Kidney epithelial cell (primary cell): ENCODE data around the gene VPS51. TPM values are rescaled to one million over a fixed set of nuclear protein-coding genes. Genes with fewer than 3 reads are reported as not detected.
A peak's percentile ranks its signal among the peaks of the same experiment; 100 is the strongest.

Experiments
- DNase-seq: peaks from one replicate; pipeline ENCODE4 v3.0.0-alpha.2; 2010; ENCODE audit warnings: low read depth
- H3K27me3 ChIP-seq: 2 replicates; pipeline ENCODE4 v1.6.0; 2011; ENCODE audit warnings: low read length; ENCODE audit not compliant: control insufficient read depth, insufficient read depth
- H3K36me3 ChIP-seq: 2 replicates; pipeline ENCODE4 v1.5.1; 2011; ENCODE audit warnings: low read length; ENCODE audit not compliant: control insufficient read depth, insufficient read depth
- H3K4me3 ChIP-seq: 2 replicates; pipeline ENCODE4 v1.5.1; 2011; ENCODE audit warnings: low read depth, mild to moderate bottlenecking, control low read depth, low read length
- CTCF ChIP-seq: IDR thresholded peaks from 2 replicates; pipeline ENCODE4 v1.5.1; 2011; ENCODE audit warnings: mild to moderate bottlenecking, moderate library complexity, low read length, control low read depth, inconsistent platforms; ENCODE audit not compliant: insufficient read depth, poor library complexity, severe bottlenecking
- total RNA-seq: library from RNA; depleted of rRNA; stranded (reverse); fragments of >200 nt; gene quantifications from 2 replicates; pipeline ENCODE4 v1.2.3, GENCODE V29; 2015

The VPS51 gene
- total RNA-seq, 1 donor from 2014 or later, result 391 TPM

- H3K36me3 ChIP-seq, result no peaks in the 10 kb centered on the region
- no peaks in the 10 kb centered on the region for H3K27me3 ChIP-seq
- no peak overlapping the region for H3K4me3 ChIP-seq
- TF ChIP-seq CTCF, result no peak
- no peak for DNase-seq
Observed at GRCh38 chr11:65090628-65091027, 5.4 kb upstream of the VPS51 start.

- Histone ChIP-seq H3K4me3 (peak overlapping the region; percentile 67), H3K36me3 (no peaks in the 10 kb centered on the region)
- DNase-seq, result no peak
Observed at GRCh38 chr11:65095427-65095826, 587 bp upstream of the VPS51 start.

GRCh38 chr11:65096926-65097325 is 912 bp downstream of the VPS51 start:
- TF ChIP-seq CTCF, result no peak
- Histone ChIP-seq H3K4me3 (peak overlapping the region; percentile 67), H3K36me3 (no peaks in the 10 kb centered on the region), H3K27me3 (no peaks in the 10 kb centered on the region)
- no peak for DNase-seq

More at GRCh38 chr11:65095427-65095826, 587 bp upstream of the VPS51 start:
- TF ChIP-seq CTCF, result no peak
- no peaks in the 10 kb centered on the region for H3K27me3 ChIP-seq

GRCh38 chr11:65100674-65101350 is 4.8 kb downstream of the VPS51 start:
- TF ChIP-seq CTCF, result peak; percentile 8
- peaks cover 2% of the 10 kb centered on the region for H3K36me3 ChIP-seq
- H3K4me3 ChIP-seq, result no peak overlapping the region
- H3K27me3 ChIP-seq, result no peaks in the 10 kb centered on the region
- DNase-seq, result no peak

- DNase-seq, result no peak
- TF ChIP-seq CTCF, result no peak
- H3K36me3 ChIP-seq, result peaks cover 2% of the 10 kb centered on the region
- no peaks in the 10 kb centered on the region for H3K27me3 ChIP-seq
- no peak overlapping the region for H3K4me3 ChIP-seq
Observed at GRCh38 chr11:65102142-65103095, 6.4 kb downstream of the VPS51 start.
